Femur (tissue), 1 donor: ENCODE measurements around the gene OTUD7B.
"Not testable (repeated sequence)": the region's sequence is repeated elsewhere in the genome, so short reads cannot be mapped to it uniquely, and the experiment has no call there.

Experiments used
- DNase-seq: peaks from one replicate; pipeline ENCODE4 v3.0.0-alpha.2; 2017

Gene OTUD7B

GRCh38 chr1:150001415-150001814, 9.1 kb downstream of the OTUD7B start:
- no peak for DNase-seq

- DNase-seq: no peak
Observed at GRCh38 chr1:149997585-149998262, 12.8 kb downstream of the OTUD7B start.

DNA sequence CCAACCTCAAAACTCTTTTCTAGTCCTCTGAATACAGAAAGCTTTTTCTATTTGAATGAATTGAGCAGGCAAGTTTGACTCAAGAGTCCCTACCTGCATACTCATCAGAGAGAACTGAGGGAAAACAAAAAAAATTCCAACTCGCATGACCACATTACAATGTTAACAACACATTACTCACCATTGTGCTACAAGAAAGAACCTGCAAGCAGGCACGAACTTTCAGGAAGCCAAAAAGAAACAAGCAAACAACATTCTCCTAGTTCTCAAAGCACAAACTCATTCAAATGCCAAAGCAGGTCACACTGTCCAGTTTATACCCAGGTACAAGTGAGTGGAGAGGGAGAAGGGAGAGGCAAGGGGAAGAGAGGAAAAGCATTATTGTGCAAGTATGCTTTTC, 14.6 kb downstream of the OTUD7B start:
- DNase-seq: no peak

- DNase-seq: no peak
Observed at GRCh38 chr1:149993764-149994163, 16.8 kb downstream of the OTUD7B start.

DNA sequence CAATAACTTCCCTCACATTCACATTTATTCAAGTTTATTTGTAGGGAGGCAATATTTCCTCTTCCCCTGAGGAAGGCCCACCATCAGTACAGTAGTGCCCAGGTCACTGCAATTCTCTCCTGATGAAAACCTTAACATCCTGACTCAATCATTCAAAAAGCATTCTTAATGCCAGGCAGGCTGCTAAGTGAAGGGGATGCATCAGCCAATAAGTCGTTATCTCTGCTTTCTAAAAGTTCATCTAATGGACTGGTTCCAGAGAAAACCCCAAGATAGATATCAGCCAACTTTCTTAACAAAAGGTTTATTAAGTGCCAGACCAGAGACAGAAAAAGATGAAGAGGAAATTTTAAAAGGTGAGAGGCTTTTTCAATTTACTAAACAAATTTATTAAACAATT, 17.3 kb downstream of the OTUD7B start:
- no peak for DNase-seq

DNA sequence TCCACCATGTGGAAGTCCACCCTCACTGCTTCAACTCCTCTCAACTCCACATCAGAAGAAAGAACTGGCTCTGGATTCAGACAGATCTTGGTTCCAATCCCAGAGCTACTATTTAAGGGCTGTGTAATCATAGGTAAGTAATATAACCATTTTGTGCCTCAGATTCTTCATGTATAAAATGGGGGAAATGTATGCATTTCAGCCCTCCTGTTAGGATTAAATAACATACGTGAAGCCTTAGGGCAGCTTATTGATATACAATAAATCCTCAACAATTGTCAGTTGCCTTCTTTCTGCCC, 23.3 kb downstream of the OTUD7B start:
- no peak for DNase-seq

DNA sequence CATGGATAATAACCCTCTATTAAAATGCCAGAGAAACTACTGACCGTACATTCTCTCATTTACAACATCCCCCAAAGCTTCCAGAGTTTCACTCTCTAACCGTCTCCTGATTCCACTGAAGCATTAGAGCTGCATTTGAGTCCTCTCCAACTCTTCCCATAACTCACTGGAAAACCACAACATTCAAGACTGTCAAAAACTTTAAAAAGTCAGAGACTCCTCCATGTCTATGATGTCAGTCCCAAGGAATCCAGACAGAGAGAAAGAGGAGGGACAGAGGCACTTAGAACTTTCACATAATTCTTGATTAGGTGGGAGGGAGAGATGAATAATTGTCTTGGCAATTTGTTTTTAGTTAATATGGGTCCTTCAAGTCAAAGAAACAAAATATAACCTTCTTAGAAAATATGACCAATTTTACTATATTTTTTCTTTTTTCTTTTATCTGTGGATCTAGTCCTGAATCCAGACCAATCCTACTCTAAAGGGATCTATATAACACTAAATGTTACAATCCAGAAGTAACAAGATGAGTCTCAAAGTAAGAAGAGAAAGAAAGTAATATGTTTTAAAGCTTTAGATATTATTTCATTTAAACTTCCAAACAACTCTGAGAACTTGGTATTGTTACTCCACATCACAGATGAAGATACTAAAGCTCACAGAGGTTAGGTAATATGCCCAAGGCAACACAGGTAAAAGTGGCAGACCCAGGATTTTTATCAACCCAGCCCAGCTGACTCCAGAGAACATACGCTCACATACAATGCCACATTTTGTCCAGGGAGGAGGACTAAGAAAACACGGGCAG, 23.8 kb downstream of the OTUD7B start:
- no peak for DNase-seq

DNA sequence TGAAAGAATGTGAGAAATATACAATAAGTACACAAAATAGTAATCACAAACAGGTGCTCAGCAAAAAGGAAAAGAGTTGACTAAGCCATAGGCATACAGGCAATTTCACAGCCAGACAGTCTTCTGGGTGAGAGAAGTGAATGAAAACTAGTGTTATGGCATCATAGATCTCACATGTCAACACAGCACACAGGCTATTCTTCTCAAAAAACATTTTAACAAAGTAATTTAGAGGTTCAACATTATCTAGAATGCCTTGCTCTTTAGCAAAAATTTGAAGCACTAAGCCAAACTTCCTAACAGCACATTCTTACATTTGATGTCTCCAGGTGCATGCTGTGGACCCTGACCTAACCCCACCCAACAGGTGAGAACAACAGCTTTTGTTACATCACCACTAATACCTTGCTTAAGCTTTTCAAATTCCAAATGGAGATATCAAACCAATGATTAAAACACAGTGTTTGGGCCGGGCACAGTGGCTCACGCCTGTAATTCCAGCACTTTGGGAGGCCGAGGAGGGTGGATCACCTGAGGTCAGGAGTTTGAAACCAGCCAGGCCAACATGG, 30.5 kb downstream of the OTUD7B start:
- DNase-seq: no peak

- no peak for DNase-seq
Observed at GRCh38 chr1:149979245-149979971, 31.1 kb downstream of the OTUD7B start.

DNA sequence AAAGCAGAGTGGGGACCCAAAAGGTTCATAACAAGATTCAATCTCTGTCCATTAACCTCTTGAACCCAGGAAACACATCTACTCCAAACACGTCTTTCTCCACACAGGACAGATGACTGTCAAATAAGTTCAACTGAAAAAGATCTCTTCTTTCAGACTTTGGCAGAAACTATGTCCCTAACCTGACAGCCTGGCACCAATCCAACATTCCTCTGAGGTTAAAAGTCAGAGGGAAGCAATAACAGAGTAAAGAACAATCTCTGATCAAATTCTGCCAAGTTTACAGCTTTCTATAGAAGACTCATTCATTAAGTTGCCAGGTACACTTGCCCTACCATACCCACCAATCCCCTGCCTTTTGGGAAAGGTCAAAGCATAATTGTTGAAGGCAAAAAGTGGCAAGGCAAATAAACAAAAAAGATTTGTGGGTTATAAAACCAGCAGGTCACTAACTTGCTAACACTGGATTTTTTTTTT, 31.9 kb downstream of the OTUD7B start:
- no peak for DNase-seq

GRCh38 chr1:149977345-149977744, 33.2 kb downstream of the OTUD7B start:
- DNase-seq: no peak

GRCh38 chr1:149972547-149972946, 38.0 kb downstream of the OTUD7B start:
- no peak for DNase-seq

GRCh38 chr1:149967646-149968045, 42.9 kb downstream of the OTUD7B start:
- DNase-seq: no peak

DNA sequence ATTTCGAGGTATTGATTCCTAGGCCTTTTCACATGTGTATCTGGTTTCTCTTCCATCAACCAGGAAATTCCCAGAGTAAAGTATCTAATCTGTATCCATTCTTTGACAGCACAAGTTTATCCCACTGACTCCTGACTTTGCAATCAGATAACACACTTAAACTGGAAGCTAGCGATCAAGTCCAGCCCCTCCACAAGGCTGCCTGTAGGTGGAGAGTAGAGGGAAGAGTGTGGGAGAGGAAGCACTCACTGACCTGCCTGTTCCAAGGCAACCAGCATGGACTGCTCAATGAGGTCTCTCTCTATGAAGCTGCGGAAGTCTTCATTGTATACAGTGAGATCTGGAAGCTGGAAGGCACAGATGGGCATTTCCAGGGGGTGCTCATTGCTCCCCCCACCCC, 43.5 kb downstream of the OTUD7B start:
- DNase-seq: no peak

DNA sequence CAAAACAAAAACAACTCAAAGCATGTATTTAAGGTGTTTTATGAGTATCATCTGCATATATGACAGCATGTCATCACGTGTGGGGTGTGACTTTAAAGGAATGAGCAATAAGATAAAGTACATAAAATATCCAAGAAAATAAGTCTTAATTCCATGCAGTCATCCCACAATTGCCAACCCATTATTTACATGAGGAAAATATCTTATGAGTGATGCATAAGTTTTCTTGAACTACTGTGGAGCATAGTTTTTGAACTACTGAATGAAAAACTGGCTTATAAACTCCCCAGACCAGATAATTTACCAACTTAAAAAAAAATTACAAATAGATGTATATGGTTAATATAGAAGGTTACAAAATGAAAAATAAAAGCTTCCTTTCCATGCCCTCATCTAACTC, 44.1 kb downstream of the OTUD7B start:
- no peak for DNase-seq

DNA sequence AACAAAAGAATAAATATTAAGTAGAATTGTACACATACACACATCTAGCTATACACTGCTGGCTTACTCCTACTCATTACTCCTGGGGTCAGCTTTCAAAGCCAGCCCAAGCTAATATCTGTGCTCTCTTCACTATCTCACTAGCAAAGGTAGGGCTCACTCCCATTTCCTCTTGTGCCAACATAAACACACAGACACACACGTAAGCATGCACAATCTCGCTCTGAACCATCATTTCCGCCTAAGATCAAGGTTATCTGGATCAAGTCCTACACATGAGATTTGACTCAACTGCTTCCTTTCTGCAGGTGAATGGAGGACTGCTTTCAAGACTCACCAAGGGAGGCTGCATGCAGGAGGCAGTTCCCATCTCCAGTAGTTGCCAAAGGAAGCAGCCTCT, 45.1 kb downstream of the OTUD7B start:
- DNase-seq: no peak

- DNase-seq: no peak
Observed at GRCh38 chr1:149963358-149963757, 47.2 kb downstream of the OTUD7B start.

GRCh38 chr1:149962736-149963135, 47.8 kb downstream of the OTUD7B start:
- no peak for DNase-seq

- peak; percentile 66 for DNase-seq
Observed at GRCh38 chr1:149962039-149962647, 48.4 kb downstream of the OTUD7B start.

- DNase-seq: not testable (repeated sequence)
Observed at GRCh38 chr1:149957548-149957947, 53.0 kb downstream of the OTUD7B start.

- DNase-seq: no peak
Observed at GRCh38 chr1:149949911-149950310, 60.6 kb downstream of the OTUD7B start.

- no peak for DNase-seq
Observed at GRCh38 chr1:149945206-149945605, 65.3 kb downstream of the OTUD7B start.

GRCh38 chr1:149942885-149943284, 67.6 kb downstream of the OTUD7B start:
- no peak for DNase-seq
